Stimulated activated memory B cell treated with anti-CD40 and anti-IgM and Interleukin-4, amounts not matched to agents 10 μg/mL and 1 μg/mL and 100 μg/mL, for 72 hours (primary cell): ENCODE results near the gene KRTAP19-2.
"Not testable (repeated sequence)": the region's sequence is repeated elsewhere in the genome, so short reads cannot be mapped to it uniquely, and the experiment has no call there.

Experiments
- ATAC-seq: fragments of 150-1000 bp; cut with Tn5 transposase; 2 replicates; pipeline ENCODE4 v1.10.0; 2021
- H3K27ac Mint-ChIP-seq: one replicate; pipeline ENCODE4 v1.8.0; 2022; ENCODE audit warnings: mild to moderate bottlenecking, mixed read lengths
- H3K27me3 Mint-ChIP-seq: one replicate; pipeline ENCODE4 v1.8.0; 2022; ENCODE audit warnings: mixed read lengths
- H3K36me3 Mint-ChIP-seq: one replicate; pipeline ENCODE4 v1.8.0; 2022; ENCODE audit warnings: mixed read lengths
- H3K4me1 Mint-ChIP-seq: one replicate; pipeline ENCODE4 v1.8.0; 2022; ENCODE audit warnings: mixed read lengths
- H3K4me3 Mint-ChIP-seq: one replicate; pipeline ENCODE4 v1.8.0; 2022; ENCODE audit warnings: mild to moderate bottlenecking, moderate library complexity, mixed read lengths
- H3K9me3 Mint-ChIP-seq: one replicate; pipeline ENCODE4 v1.8.0; 2022; ENCODE audit warnings: mixed read lengths

Gene KRTAP19-2, protein sequence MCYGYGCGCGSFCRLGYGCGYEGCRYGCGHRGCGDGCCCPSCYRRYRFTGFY

DNA sequence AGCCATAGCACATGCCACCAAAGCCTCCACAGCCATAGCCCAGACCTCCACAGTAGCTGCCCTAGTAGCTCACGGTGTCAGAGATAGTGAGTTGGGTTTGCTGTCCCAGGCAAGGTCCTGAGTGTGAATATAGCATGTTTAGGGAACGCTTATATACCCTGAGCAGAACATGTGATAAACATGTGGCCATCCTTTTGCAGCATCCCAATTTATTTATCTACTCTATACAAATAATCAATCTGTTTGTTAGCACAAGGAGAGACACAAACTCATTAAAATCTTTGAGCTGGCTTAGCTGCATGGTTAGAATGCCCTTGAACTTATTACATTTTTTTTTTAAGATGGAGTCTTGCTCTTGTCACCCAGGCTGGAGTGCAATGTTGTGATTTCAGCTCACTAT, at the start of gene KRTAP19-2:
TSS of gene KRTAP19-2 (minus strand) at position 101 of the 400 bp plus-strand sequence. CDS start at position 13, 88 bp downstream.
- H3K27ac Mint-ChIP-seq, result no peak within 1 kb of the TSS
- no peaks in the 10 kb centered on the region for H3K4me1 Mint-ChIP-seq
- H3K36me3 Mint-ChIP-seq, result no peaks in the 10 kb centered on the region
- no peaks in the 10 kb centered on the region for H3K27me3 Mint-ChIP-seq
- H3K9me3 Mint-ChIP-seq, result peaks cover 8% of the 10 kb centered on the region
- H3K4me3 Mint-ChIP-seq, result no peak within 1 kb of the TSS
- ATAC-seq, result no peak

DNA sequence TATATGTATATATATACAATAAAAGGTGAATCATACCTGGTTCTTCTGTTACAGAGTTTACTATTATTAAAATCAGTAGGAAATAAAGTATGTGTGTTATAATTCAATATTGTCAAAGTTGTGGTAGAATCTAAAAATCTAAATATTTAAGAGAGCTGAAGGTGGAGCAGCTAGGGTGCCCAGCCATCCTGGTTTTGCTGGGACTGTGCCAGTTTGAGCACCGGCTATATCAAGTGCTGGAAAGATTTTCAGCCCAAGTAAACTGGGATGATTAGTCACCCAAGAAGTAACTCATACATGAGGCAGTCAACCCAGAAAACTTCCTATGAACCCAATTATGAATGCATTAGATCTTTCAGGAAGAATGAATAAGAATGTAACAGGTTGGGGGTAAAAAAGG, 31.6 kb upstream of the KRTAP19-2 start:
- Mint-ChIP-seq H3K9me3 (peaks cover 3% of the 10 kb centered on the region), H3K27me3 (no peaks in the 10 kb centered on the region), H3K36me3 (no peaks in the 10 kb centered on the region), H3K27ac (no peak overlapping the region), H3K4me1 (no peaks in the 10 kb centered on the region), H3K4me3 (no peak overlapping the region)
- ATAC-seq, result no peak

DNA sequence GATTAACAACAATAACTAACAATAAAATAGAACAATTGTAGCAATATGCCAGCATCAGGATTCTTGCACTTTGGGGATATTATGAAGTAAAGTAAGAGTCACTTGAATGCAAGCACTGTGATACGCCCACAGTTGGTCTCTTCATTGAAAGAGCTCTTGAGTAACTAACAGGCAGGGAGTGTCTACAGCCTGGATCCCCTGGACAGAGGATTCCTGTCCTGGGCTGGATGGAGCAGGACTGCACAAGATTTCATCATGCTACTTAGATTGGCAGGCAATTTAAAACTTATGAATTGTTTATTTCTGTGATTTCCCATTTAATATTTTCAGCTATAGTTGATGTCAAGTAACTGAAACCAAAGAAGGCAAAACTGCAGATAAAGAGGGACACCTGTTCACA, 28.4 kb upstream of the KRTAP19-2 start:
- H3K4me3 Mint-ChIP-seq, result no peak overlapping the region
- H3K36me3 Mint-ChIP-seq, result no peaks in the 10 kb centered on the region
- H3K27ac Mint-ChIP-seq, result no peak overlapping the region
- peaks cover 3% of the 10 kb centered on the region for H3K9me3 Mint-ChIP-seq
- no peak for ATAC-seq
- no peaks in the 10 kb centered on the region for H3K27me3 Mint-ChIP-seq
- no peaks in the 10 kb centered on the region for H3K4me1 Mint-ChIP-seq

DNA sequence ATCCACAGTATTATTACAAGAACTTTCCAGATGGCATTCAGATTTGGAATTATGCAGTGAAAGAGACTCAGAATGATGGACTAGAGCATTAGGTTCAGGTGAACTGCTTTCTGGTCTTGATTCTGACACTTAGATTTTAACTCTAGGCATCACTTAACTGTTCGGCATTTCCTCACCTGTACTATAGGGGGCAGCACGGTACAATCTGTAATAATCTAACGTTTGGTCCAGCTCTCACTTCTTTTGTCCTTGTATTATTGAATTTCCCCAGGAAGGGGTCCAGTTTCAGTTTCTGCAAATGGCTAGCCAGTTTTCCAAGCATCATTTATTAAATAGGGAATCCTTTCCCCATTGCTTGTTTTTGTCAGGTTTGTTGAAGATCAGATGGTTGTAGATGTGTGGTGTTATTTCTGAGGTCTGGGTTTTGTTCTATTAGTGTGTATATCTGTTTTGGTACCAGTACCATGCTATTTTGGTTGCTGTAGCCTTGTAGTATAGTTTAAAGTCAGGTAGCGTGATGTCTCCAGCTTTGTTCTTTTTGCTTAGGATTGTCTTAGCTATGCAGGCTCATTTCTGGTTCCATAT, 18.5 kb upstream of the KRTAP19-2 start:
- H3K36me3 Mint-ChIP-seq, H3K27me3 Mint-ChIP-seq, H3K4me1 Mint-ChIP-seq, H3K9me3 Mint-ChIP-seq, H3K27ac Mint-ChIP-seq, H3K4me3 Mint-ChIP-seq, ATAC-seq: not testable (repeated sequence)

DNA sequence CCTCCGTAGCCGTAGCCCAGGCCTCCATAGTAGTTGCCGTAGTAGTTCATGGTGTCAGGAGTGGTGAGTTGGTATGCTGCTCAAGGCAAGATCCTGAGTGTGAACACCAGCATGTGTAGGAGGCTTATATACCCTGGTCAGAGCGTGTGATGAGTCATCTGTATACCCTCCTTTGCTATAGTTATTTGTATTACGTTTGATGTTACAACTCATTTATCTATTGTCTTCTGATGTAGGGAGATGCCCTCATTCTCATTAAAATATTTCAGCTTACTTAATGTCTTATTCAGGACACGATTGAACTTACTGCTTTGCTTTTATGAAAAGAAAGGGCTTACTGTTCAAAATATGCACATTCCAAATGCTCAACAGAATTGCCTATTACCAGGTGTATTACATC, 14.8 kb upstream of the KRTAP19-2 start, which contains the start of gene KRTAP19-5:
TSS of gene KRTAP19-5 (minus strand) at position 101 of the 400 bp plus-strand sequence. CDS start at position 50, 51 bp downstream.
- Mint-ChIP-seq H3K4me1 (no peaks in the 10 kb centered on the region), H3K27ac (no peak within 1 kb of the TSS), H3K27me3 (no peaks in the 10 kb centered on the region), H3K9me3 (no peaks in the 10 kb centered on the region), H3K4me3 (no peak within 1 kb of the TSS), H3K36me3 (no peaks in the 10 kb centered on the region)
- no peak for ATAC-seq

DNA sequence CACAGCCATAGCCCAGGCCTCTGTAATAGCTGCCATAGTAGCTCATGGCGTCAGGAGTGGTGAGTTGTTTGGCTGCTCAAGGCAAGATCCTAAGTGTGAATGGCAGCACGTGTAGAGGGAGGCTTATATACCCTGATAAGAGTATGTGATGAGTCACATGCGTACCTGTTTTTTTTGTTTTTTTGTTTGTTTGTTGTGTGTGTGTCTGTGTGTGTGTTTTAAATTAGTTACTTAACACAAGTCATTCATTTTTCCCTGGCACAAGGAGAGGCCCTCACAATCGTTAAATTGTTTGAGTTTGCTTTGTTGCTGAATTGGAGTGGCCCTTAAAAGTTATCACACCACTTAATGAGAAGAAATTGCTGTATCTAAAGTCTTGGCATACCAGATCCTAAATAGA, 9.8 kb upstream of the KRTAP19-2 start, which contains the start of gene KRTAP19-4:
TSS of gene KRTAP19-4 (minus strand) at position 101 of the 400 bp plus-strand sequence. CDS start at position 46, 55 bp downstream.
- H3K36me3 Mint-ChIP-seq, result no peaks in the 10 kb centered on the region
- H3K27ac Mint-ChIP-seq, result no peak within 1 kb of the TSS
- H3K27me3 Mint-ChIP-seq, result no peaks in the 10 kb centered on the region
- no peaks in the 10 kb centered on the region for H3K4me1 Mint-ChIP-seq
- H3K4me3 Mint-ChIP-seq, result no peak within 1 kb of the TSS
- H3K9me3 Mint-ChIP-seq, result peaks cover 3% of the 10 kb centered on the region
- no peak for ATAC-seq

DNA sequence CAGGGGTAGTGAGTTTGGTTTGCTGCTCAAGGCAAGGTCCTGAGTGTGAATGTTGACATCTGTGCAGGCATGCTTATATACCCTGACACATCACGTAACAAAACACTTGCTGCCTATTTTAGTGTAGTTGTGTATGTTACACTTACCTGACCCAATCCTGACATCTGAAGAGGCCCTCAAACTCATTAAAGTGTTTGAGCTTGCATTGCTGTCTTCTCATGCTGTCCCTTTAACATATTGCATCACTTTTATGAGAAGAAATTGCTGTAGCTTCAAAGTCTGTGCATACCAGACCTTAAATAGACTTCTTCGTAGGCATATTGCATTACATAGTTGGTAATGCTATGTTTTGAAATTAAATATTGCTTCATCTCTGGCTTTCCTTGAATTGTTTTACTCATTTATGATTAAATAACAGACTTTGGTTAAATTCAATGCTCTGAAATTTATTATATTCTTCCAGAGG, 4.8 kb upstream of the KRTAP19-2 start, which contains the start of gene KRTAP19-3:
TSS of gene KRTAP19-3 (minus strand) at position 51 of the 466 bp plus-strand sequence. CDS start 56 bp downstream, outside the sequence.
- no peak for ATAC-seq
- H3K27ac Mint-ChIP-seq, result no peak within 1 kb of the TSS
- no peaks in the 10 kb centered on the region for H3K27me3 Mint-ChIP-seq
- no peak within 1 kb of the TSS for H3K4me3 Mint-ChIP-seq
- no peaks in the 10 kb centered on the region for H3K4me1 Mint-ChIP-seq
- H3K9me3 Mint-ChIP-seq, result peaks cover 3% of the 10 kb centered on the region
- H3K36me3 Mint-ChIP-seq, result no peaks in the 10 kb centered on the region

DNA sequence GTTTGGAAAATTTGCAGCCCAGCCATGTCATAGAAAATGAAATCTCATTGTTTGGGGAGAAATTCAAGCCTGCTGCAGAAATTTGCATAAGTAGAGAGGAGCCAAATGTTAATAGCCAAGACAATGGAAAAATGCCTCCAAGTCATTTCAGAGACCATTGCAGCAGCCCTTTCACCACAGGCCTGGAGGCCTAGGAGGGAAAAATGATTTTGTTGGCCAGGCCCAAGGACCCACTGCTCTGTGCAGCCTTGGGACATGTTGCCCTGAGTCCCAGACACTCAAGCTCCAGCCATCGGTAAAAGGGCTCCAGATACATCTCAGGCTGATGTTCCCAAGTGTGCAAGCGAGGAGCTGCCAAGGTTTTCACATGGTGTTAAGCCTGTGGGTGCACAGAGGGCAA, 1.1 kb downstream of the KRTAP19-2 start:
- Mint-ChIP-seq H3K36me3 (no peaks in the 10 kb centered on the region), H3K4me3 (no peak overlapping the region), H3K27ac (no peak overlapping the region), H3K9me3 (peaks cover 8% of the 10 kb centered on the region), H3K4me1 (no peaks in the 10 kb centered on the region), H3K27me3 (no peaks in the 10 kb centered on the region)
- no peak for ATAC-seq

DNA sequence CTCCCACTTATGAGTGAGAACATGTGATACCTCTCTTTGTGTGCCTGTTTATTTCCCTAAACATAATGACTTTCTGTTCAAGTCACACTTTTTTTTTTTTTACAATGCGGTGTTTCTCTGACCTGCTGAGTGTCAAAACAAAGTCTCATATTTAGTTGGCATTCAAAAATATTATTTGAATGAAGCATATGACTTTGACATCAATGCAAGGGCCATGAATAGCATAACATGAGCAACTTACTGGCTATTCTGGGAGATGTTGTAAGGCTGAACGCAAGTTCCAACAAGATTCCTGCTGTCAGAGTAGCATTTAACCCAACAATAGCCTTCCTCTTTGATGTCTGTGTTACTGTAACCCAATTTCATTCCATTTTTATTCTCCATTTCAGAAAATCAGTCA, 5.1 kb downstream of the KRTAP19-2 start:
- ATAC-seq, result no peak
- H3K27ac Mint-ChIP-seq, result no peak overlapping the region
- no peaks in the 10 kb centered on the region for H3K27me3 Mint-ChIP-seq
- H3K4me3 Mint-ChIP-seq, result no peak overlapping the region
- H3K36me3 Mint-ChIP-seq, result no peaks in the 10 kb centered on the region
- peaks cover 11% of the 10 kb centered on the region for H3K9me3 Mint-ChIP-seq
- no peaks in the 10 kb centered on the region for H3K4me1 Mint-ChIP-seq

DNA sequence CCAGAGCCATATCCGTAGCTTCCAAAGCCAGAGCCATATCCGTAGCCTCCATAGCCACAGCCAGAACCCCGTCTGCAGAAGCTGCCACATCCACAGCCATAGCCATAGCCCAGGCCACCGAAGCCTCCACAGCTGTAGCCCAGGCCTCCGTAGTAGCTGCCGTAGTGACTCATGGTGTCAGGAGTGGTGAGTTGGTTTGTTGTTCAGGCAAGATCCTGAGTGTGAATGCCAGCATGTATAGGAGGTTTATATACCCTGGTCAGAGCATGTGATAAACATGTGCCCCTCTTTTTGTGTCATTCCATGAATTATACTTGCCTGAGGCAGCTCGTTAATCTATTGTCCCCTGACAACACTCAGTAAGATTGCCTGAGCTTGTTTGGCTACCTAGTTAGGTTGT, 7.1 kb downstream of the KRTAP19-2 start, which contains the start of gene KRTAP19-1:
TSS of gene KRTAP19-1 (minus strand) at position 223 of the 400 bp plus-strand sequence. CDS start at position 173, 50 bp downstream.
- Mint-ChIP-seq H3K27me3 (no peaks in the 10 kb centered on the region), H3K4me1 (no peaks in the 10 kb centered on the region), H3K36me3 (no peaks in the 10 kb centered on the region), H3K4me3 (no peak within 1 kb of the TSS), H3K9me3 (peaks cover 3% of the 10 kb centered on the region), H3K27ac (no peak within 1 kb of the TSS)
- no peak for ATAC-seq

DNA sequence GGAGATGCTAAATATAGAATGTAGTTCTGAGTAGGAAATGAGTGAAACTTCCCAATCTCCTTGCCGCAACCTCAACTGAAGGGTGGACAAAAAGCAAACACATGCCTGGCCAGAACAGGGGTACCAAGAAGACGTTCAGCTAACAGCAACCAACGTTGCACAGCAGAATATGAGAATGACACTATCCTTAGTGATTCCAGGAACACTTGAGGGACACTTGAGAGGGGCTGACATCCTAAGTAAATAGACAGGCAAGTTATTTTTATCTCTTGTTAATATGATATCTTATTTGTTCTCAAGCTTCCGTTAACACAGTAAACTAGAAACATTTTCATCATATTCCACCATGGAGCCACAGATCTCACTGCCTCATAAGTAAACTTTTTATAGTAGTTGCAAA, 8.0 kb downstream of the KRTAP19-2 start:
- no peaks in the 10 kb centered on the region for H3K36me3 Mint-ChIP-seq
- no peaks in the 10 kb centered on the region for H3K27me3 Mint-ChIP-seq
- no peak for ATAC-seq
- peaks cover 3% of the 10 kb centered on the region for H3K9me3 Mint-ChIP-seq
- no peak overlapping the region for H3K4me3 Mint-ChIP-seq
- H3K27ac Mint-ChIP-seq, result no peak overlapping the region
- no peaks in the 10 kb centered on the region for H3K4me1 Mint-ChIP-seq

DNA sequence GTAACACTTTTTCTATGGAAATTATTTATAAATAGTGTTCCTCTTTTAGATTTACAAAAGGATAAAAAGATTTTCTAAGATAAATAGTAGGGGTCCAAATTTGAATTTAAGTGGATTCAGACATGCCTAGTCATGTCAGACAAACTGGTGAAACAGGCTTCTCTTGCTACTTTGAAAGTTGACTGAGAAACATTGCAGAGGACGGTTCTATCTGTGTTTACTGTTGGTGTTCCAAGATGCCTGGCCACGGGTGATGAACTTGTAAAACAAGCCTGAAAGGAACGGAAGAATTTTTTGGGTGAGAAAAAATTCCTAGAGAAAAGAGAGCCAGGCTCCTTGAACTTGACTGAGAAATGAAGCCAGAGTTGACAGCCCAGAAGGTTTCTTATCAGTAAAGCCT, 9.2 kb downstream of the KRTAP19-2 start:
- Mint-ChIP-seq H3K4me1 (no peaks in the 10 kb centered on the region), H3K4me3 (no peak overlapping the region), H3K27me3 (no peaks in the 10 kb centered on the region), H3K27ac (no peak overlapping the region), H3K9me3 (peaks cover 3% of the 10 kb centered on the region), H3K36me3 (no peaks in the 10 kb centered on the region)
- ATAC-seq, result no peak

DNA sequence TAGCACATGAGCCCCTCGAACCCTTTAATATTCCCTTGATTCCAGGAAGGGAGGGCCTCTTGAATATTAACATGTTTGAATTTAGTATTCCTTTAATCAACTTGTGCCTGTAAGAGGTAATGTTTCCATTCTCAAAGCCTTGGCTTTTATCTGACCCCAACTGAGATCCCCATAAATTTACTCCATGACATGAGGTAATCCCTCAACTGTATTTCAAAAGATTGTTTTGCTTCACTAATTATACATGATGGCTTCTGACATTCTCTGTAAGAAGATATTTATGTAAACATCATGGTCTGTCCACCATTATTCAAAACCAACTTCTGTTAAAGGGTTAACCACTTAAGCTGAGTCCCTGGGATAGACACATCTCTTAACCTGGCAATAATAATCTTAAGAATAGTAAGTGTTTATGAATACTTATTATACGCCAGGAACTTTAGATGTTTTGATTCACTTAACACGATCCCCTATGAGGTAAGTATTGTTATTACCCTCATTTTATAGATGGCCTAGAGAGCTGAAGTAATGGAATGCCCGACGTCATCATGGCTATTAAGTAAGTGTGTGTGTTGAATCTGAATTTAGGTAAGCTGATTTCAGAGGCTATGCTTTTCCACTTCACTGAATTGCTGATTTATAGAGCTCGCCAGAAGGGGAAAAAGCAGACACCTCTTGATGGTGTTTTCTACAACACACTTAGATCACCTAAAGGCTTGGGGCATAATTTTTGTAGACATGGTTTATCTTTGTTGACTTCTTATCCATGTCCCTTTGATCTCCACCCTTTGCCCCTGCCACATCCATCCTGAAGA, 18.1 kb downstream of the KRTAP19-2 start:
- no peak overlapping the region for H3K4me3 Mint-ChIP-seq
- no peaks in the 10 kb centered on the region for H3K36me3 Mint-ChIP-seq
- H3K4me1 Mint-ChIP-seq, result no peaks in the 10 kb centered on the region
- no peak for ATAC-seq
- peaks cover 7% of the 10 kb centered on the region for H3K9me3 Mint-ChIP-seq
- no peaks in the 10 kb centered on the region for H3K27me3 Mint-ChIP-seq
- H3K27ac Mint-ChIP-seq, result no peak overlapping the region

DNA sequence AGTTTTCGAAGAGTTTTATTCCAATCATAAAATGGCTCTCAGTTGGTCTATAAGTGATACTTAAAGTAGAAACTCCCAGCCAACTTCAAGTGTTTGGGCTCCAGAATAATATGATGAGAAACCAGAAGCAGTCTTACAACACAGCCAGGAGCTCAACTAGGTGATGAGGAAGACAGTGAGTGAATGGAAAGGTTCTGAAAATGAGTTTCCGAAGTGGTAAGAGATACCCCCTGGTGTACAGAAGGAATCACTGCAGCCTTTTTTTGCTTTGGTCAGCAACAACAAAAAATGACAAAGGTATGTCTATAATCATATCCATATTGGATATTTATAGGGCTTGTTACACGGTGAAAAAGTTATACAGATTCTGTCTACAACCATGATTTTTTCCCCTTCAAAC, 23.5 kb downstream of the KRTAP19-2 start:
- Mint-ChIP-seq H3K27me3 (no peaks in the 10 kb centered on the region), H3K27ac (no peak overlapping the region), H3K4me3 (no peak overlapping the region), H3K4me1 (no peaks in the 10 kb centered on the region), H3K36me3 (no peaks in the 10 kb centered on the region), H3K9me3 (peaks cover 10% of the 10 kb centered on the region)
- ATAC-seq, result no peak

DNA sequence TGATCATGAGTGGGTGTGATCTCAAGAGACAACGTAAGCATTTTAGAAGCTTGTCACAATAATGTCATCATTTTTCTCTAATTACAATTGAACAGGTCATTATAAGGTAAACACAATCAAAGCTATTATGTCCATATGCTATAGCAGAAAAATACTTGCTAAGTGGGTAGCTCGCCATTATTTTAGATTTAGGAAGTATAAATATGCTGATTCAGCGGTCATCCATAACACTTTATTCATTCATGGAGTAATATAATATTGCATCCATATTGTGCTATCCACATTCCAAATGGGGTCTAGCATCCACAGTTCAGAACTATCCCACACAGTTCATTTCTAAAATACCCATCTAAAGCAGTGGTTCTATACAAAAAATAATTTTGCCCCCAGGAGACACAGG, 38.7 kb downstream of the KRTAP19-2 start:
- no peak for ATAC-seq
- H3K9me3 Mint-ChIP-seq, result no peaks in the 10 kb centered on the region
- H3K27ac Mint-ChIP-seq, result no peak overlapping the region
- H3K4me3 Mint-ChIP-seq, result no peak overlapping the region
- no peaks in the 10 kb centered on the region for H3K36me3 Mint-ChIP-seq
- H3K4me1 Mint-ChIP-seq, result no peaks in the 10 kb centered on the region
- H3K27me3 Mint-ChIP-seq, result no peaks in the 10 kb centered on the region
